CD4-positive, alpha-beta T cell treated with Interferon alpha-2 for 1 hour (primary cell): ENCODE measurements around the gene GTF2A2.
"Not testable (repeated sequence)": the region's sequence is repeated elsewhere in the genome, so short reads cannot be mapped to it uniquely, and the experiment has no call there.

Source experiments
- DNase-seq, 2 donors: peaks; one replicate each; pipeline ENCODE4 v3.0.0-alpha.2; 2020 to 2022

GTF2A2 gene

DNA sequence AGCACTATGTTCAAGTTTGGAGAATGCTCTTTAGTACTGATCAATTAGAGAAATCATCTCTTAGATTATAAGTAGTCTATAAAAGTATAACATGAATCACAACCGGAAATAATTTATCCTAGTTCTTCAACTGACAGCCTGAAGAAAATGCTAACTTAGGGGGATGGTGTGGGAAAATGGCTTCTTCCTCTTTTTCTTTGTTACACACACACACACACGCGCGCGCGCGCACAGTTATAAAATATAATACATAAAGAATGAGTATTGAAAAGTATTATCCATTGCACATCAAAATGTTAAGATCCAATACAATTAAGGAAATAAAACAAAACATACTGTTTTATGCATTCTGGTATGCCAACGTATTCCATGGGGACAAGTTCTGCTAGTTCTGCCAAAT lies 11.2 kb upstream of the GTF2A2 start:
- DNase-seq, result no peak

- no peak for DNase-seq
Observed at GRCh38 chr15:59662260-59662659, 4.9 kb upstream of the GTF2A2 start.

GRCh38 chr15:59659366-59659765 lies 2.1 kb upstream of the GTF2A2 start:
- DNase-seq, result no peak

GRCh38 chr15:59657635-59658125 lies 365 bp upstream of the GTF2A2 start:
- no peak for DNase-seq

DNA sequence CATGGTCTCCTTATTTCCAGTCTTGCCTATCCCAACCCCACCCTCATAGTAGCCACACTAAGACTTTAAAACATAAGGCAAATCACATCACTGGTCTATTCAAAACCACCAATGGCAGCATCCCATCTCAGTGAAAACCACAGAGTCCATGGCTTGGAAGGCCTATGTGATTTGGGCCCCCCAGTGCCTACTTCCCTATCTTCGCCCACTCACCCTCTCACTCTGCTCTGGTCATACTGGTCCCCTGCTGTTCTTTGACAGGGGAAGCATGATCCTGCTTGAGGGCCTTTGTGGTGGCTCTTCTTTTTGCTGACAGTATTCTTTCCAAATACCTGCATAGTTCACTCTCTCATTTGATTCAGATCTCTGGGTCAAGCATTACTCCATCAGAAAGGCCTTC lies 3.3 kb downstream of the GTF2A2 start:
- DNase-seq, result no peak

DNA sequence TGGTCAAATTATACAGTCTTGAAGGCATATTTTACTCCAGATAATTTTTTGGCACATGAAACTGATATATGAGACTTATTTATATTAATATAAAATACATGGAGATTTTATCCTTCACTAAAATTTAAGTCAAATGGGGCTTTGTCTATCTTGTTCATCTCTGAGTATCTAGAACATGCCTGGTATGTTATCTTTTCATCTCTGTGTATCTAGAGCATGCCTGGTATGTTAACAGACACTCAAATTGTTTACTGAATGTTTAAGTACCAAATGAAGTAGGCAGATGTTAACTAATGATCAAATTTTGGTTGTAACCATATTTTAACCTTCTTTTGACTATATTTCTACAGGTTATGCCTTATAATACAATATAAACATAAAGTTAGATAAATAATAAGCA lies 7.7 kb downstream of the GTF2A2 start:
- no peak for DNase-seq

DNA sequence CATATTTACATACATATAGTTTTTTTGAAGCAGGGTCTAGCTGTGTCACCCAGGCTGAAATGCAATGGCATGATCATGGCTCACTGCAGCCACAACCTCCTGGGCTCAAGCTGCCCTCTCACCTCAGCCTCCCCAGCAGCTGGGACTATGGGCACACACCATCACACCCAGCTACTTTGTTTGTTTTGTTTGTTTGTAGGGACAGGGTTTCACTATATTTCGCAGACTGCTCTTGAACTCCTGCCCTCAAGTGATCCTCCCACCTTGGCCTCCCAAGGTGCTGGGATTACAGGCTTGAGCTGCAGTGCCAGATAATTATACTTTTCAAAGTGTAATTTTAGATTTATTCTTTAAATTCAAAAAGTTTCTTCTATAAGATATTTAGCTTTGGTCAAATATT lies 10.2 kb downstream of the GTF2A2 start:
- no peak for DNase-seq

DNA sequence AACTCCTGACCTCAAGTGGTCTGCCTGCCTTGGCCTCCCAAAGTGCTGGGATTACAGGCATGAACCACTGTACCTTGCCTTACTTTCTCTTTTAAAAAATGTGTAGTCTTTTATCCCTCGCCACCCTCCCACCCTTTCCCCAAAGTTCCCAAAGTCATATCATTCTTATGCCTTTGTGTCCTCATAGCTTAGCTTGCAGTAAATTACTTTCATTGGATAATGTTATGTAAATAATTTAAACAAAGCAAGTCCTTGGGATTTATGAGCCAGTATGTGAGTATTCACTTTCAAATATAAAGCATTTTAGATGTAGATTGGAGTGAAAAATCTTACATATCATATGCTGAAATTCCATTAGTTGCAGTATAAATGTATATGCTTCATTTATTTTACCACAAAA lies 11.0 kb downstream of the GTF2A2 start:
- no peak for DNase-seq

DNA sequence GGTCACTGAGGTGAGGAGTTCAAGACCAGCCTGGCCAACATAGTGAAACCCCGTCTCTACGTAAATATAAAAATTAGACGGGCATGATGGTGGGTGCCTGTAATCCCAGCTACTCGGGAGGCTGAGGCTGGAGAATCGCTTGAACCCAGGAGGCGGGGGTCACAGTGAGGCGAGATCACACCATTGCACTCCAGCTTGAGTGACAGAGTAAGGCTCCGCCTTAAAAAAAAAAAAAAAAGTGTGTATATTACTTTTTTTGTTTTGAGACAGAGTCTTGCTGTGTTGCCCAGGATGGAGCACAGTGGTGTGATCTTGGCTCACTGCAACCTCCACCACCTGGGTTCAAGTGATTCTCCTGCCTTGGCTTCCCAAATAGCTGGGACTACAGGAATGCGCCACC lies 11.5 kb downstream of the GTF2A2 start:
- DNase-seq, result not testable (repeated sequence)

- no peak for DNase-seq
Observed at GRCh38 chr15:59644756-59645155, 12.6 kb downstream of the GTF2A2 start.

DNA sequence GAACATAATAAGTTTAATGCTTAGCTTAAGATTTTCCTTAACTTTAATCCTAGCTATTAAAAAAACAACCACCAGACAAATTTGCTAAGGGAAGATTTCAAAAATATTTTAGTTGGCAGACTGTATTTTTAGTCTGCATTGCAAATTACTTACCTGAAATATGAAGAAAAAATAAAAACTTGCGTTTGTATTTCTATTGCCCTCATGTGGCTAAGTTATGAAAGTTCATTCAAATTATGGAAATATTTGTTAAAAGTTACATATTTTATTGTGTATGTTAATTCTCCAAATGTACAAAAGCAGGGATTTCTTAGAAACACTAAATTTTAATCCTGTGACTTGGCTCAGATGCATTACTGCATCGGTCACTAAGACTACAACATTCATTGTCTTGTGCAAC lies 15.0 kb downstream of the GTF2A2 start:
- no peak for DNase-seq

GRCh38 chr15:59637507-59637906 lies 19.8 kb downstream of the GTF2A2 start:
- DNase-seq, result not testable (repeated sequence)

GRCh38 chr15:59636184-59636583 lies 21.1 kb downstream of the GTF2A2 start:
- DNase-seq, result no peak

GRCh38 chr15:59632714-59633113 lies 24.6 kb downstream of the GTF2A2 start:
- DNase-seq, result no peak

DNA sequence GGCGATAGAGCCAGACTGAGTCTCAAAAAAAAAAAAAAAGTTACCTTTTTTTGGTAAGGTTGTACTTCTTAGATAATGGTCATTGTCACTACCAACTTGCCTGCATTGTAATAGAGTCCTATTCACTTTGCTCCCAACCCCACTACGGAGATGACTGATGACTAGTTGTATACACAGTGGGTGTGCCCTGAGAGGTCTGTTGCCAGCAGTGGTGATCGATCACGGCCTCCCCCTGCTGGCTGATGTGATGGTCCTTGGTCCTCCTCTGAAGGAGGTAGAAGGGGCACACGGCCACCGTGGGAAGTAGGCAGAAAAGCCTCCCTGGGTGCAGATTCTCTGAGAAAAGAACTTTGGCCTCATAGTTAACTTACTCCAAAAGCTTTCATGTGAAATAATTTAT lies 35.0 kb downstream of the GTF2A2 start:
- peak; percentile 7 to 23 for DNase-seq

DNA sequence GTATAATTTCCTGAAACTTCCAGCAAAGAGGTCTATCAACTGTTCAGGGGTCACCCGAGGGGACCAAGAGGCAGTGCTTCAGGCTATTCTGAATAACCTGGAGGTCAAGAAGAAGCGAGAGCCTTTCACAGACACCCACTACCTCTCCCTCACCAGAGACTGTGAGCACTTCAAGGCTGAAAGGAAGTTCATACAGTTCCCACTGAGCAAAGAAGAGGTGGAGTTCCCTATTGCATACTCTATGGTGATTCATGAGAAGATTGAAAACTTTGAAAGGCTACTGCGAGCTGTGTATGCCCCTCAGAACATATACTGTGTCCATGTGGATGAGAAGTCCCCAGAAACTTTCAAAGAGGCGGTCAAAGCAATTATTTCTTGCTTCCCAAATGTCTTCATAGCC lies 38.9 kb downstream of the GTF2A2 start:
- no peak for DNase-seq

- DNase-seq, result no peak
Observed at GRCh38 chr15:59616379-59616778, 40.9 kb downstream of the GTF2A2 start.

DNA sequence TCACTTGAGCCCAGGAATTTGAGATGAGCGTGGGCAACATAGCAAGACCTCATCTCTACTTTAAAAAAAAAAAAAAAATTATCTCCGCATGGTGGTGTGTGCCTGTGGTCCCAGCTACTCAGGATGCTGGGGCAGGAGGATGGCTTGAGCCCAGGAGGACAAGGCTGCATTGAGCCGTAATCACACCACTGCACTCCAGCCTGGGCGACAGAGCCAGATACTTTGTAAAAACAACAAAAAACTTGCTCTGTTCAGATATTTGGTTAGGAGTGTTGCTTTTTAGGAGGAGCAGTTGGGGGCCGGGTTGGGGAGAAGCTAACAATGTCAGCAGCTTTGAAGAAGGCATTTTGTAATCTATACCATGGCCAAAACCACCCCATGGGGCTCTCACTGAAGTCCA lies 41.7 kb downstream of the GTF2A2 start:
- DNase-seq, result no peak

DNA sequence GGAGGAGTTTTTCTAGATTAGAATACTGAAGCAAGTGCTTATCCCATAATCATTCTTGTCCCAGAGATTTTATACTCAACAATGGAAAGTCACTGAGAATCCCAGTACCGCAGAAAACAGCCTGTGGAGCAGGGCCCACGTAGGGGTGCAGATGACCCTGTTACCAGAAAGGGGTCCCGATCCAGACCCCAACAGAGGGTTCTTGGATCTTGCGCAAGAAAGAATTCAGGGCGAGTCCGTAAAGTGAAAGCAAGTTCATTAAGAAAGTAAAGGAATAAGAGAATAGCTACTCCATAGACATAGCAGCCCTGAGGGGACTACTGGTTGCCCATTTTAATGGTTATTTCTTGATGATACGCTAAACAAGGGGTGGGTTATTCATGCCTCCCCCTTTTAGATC lies 43.2 kb downstream of the GTF2A2 start:
- no peak for DNase-seq

- DNase-seq, result no peak
Observed at GRCh38 chr15:59611276-59612260, 45.7 kb downstream of the GTF2A2 start, which contains the start of gene GCNT3. TSS of gene GCNT3 (plus strand) at chr15:59611783. CDS start at chr15:59618239, 6,456 bp downstream.

- no peak for DNase-seq
Observed at GRCh38 chr15:59609730-59610712, 47.3 kb downstream of the GTF2A2 start.

DNA sequence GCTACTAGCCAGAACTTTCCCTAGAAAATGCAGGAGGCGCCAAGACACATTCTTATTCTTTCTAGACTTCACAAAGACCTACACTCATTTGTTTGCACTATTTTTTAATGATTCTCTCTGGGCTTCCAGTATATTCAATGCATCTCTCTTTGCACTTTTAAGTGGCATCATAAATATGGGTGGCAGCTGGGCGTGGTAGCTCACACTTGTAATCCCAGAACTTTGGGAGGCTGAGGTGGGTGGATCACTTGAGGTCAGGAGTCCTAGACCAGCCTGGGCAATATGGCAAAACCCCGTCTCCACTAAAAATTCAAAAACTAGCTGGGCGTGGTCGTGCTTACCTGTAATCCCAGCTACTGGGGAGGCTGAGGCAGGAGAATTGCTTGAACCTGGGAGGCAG lies 51.3 kb downstream of the GTF2A2 start:
- no peak for DNase-seq

- DNase-seq, result no peak
Observed at GRCh38 chr15:59598461-59598860, 58.9 kb downstream of the GTF2A2 start.
